Esophagus muscularis mucosa (tissue), 3 donors: ENCODE results near the gene MEX3C.

ENCODE experiments used
- CTCF ChIP-seq, 3 experiments: fragments of 200-600 bp in 2 of 3; fragments of 450-650 bp in 1 of 3; sonication (generic) in 2 of 3; IDR thresholded peaks; one replicate each; pipeline ENCODE4 v1.5.1; 2017 to 2019; ENCODE audit warnings: antibody characterized with exemption in 3 of 3, mild to moderate bottlenecking in 2 of 3, moderate library complexity in 1 of 3
- POLR2A ChIP-seq: fragments of 450-650 bp; IDR thresholded peaks from one replicate; pipeline ENCODE4 v1.6.1; 2017; ENCODE audit warnings: antibody characterized with exemption, moderate library complexity, mild to moderate bottlenecking, low read depth
- POLR2AphosphoS5 ChIP-seq, 2 donors: sonication (generic); formaldehyde crosslinking; IDR thresholded peaks; one replicate each; pipeline ENCODE4 v1.6.1; 2017; ENCODE audit warnings: antibody characterized with exemption in 2 of 2

DNA sequence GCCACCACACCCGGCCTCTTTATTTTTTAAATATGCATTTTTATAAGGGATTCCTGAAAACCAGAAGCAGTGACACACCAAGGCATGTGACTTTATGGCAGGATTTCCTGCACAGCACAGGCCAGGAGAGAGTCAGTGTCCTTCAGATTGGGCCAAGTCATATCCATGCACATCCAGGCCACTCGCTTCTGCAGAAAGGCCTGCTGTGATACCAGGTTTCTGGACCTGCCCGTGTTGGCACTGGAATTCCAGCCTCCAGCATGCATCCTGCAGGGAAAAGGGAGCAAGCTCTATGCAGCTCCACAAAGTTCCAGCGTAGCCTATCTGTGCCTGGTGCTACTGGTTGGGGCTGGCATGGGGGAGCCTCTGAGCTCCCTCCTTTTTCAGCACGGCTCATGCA, 36.8 kb downstream of the MEX3C start:
- TF ChIP-seq CTCF (IDR thresholded peaks at IDR 0.05) (no peak), POLR2A (no peak), POLR2AphosphoS5 (IDR thresholded peaks at IDR 0.05) (no peak)
